Astrocyte of the spinal cord (primary cell): Measurements from ENCODE around the gene C1orf159.
"Not testable (repeated sequence)": the region's sequence is repeated elsewhere in the genome, so short reads cannot be mapped to it uniquely, and the experiment has no call there.

Experiments used
- DNase-seq: peaks from one replicate; pipeline ENCODE4 v3.0.0; 2011; ENCODE audit warnings: low read depth, low spot score
- H3K4me3 ChIP-seq: 2 replicates; pipeline ENCODE4 v1.5.1; 2011; ENCODE audit warnings: low read depth, mild to moderate bottlenecking, low read length, moderate library complexity
- in situ Hi-C: cut with HindIII; loops from 2 replicates; pipeline ENCODE4 v1.10.0; 2017; ENCODE audit warnings: low sequenced_read_pairs
- TF ChIP-seq, protein P1 (sequence below): IDR thresholded peaks from 2 replicates; pipeline ENCODE4 v1.5.1; 2012; ENCODE audit warnings: low read depth, mild to moderate bottlenecking, low read length, inconsistent platforms

C1orf159 gene

DNA sequence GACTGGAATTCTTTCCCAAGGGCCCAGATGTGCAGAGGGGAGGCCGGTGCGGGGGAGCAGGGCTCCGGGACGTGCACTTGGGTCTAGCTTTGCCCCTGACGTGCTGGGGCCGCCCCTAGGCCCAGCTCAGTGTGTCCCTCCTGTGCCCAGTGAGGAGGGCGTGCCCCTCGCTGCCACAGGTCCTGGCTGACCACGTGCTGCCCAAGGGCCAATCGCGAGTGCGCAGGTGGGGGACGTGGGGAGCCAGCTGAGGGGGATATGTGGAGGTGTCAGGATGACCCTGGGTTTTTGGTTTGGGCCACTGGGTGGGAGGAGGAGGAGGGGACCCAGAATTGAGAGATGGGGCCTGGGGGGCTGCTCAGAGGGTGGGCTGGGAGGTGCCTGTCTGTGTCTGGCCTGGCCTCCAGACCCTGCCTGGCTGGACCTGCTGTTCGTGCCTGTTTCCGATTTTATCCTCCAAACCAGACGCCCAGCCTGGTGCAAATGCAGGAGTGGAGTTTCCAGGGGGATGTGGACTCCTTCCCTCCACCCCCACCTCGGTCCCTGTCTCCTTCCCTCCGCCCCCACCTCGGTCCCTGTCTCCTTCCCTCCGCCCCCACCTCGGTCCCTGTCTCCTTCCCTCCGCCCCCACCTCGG is 35.6 kb downstream of the C1orf159 start:
- H3K4me3 ChIP-seq, result no peak overlapping the region
- TF ChIP-seq, protein P1, sequence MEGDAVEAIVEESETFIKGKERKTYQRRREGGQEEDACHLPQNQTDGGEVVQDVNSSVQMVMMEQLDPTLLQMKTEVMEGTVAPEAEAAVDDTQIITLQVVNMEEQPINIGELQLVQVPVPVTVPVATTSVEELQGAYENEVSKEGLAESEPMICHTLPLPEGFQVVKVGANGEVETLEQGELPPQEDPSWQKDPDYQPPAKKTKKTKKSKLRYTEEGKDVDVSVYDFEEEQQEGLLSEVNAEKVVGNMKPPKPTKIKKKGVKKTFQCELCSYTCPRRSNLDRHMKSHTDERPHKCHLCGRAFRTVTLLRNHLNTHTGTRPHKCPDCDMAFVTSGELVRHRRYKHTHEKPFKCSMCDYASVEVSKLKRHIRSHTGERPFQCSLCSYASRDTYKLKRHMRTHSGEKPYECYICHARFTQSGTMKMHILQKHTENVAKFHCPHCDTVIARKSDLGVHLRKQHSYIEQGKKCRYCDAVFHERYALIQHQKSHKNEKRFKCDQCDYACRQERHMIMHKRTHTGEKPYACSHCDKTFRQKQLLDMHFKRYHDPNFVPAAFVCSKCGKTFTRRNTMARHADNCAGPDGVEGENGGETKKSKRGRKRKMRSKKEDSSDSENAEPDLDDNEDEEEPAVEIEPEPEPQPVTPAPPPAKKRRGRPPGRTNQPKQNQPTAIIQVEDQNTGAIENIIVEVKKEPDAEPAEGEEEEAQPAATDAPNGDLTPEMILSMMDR, result no peak
- DNase-seq, result no peak
- in situ Hi-C loops, result no loop called here

DNA sequence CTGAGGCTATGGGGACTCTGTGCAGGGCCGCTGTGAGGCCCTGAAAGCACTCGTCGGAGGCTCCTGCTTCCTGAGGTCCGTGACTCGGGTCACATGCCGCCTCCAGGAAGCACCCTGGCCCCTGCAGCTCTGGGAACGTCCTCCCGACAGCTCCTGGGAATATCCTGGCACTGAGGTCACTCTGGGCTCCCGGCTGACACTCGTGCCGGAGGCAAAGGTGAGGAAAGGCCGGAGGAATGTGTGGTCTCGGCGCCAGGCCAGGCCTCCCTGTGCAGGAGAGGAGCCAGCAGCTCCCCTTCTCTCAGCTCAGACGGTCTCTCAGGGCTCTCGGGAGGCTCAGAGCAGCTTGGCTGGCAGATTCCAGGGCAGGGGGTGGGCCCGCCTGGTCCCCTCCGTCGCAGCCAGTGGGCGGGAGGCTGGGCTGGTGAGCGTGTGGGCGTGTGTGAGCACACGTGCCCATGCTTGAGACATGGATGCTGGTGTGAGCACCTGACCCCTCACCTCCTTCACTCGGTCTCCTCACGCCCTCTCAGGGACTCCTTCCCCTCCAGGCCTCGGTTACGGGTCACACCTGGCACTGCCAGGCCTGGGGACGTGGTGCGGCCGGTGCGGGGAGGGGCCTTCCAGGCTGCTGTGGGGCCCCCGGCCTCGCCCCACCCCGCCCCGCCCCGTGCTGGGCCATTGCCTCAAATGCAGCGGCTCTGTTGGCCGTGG is 36.3 kb downstream of the C1orf159 start:
- peak; percentile 70 for DNase-seq
- no peak overlapping the region for H3K4me3 ChIP-seq
- in situ Hi-C loops, result no loop called here
- TF ChIP-seq, protein P1, result no peak

DNA sequence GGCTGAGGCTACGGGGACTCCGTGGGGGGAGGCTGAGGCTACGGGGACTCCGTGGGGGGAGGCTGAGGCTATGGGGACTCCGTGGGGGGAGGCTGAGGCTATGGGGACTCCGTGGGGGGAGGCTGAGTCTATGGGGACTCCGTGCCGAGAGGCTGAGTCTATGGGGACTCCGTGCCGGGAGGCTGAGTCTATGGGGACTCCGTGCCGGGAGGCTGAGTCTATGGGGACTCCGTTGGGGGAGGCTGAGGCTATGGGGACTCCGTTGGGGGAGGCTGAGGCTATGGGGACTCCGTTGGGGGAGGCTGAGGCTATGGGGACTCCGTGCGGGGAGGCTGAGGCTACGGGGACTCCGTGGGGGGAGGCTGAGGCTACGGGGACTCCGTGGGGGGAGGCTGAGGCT is 38.5 kb downstream of the C1orf159 start:
- in situ Hi-C loops, DNase-seq, H3K4me3 ChIP-seq: not testable (repeated sequence)

DNA sequence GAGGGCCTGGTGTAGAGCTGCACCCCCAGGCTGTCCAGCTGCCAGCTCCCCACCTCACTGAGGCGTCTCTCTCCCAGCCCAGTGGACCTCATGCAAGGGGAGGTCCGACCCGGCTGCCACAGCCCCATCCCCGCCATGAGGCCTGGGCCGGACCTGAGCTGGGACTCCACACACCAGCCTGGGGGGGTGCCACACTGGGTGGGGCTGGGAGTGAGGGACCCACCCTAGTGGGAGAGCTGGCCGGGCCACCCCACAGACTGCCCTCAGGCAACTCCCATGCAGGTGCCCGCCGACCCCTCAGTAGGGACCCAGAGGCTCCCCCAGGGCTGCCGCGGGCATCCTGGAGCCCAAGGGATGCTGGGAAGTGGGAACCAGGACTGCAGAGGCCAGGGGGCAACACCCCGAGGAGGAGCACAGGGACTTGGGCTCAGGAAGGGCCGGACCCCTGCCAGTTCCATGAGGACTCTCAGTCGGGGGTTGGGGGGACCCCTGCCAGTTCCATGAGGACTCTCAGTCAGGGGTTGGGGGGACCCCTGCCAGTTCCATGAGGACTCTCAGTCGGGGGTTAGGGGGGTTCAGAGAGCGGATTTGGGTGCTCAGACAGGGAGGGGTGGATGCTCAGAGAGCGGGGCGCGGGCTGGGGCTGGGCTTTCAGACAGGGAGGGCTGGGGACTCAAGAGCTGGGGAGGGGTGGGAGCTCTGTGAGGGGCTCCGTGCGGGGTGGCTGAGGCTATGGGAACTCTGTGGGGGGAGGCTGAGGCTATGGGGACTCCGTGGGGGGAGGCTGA is 40.5 kb downstream of the C1orf159 start:
- in situ Hi-C loops, result no loop called here
- TF ChIP-seq, protein P1, result no peak
- no peak overlapping the region for H3K4me3 ChIP-seq
- DNase-seq, result no peak

DNA sequence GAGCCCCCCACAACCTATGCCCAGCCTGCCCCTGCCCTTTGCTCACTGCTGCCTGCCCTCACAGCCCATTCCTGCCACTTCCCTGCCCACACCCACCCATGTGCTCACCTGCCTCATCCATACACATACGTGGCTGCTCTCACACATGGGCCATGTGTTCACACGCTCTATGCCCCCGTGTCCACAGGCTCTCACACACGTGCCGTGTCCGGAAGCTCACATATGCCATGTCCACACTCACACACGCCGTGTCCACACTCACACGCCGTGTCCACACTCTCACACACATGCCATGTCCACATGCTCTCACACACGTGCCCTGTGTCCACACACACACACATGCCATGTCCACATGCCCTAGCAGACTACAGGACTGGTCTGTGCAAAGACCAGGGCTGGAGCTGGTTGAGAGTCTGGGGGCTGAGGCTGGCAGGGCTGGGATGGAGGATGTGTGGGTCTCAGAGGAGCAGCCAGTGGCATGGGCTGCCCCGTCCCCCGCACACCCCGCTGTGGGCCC is 41.2 kb downstream of the C1orf159 start:
- no peak for DNase-seq
- no peak overlapping the region for H3K4me3 ChIP-seq
- TF ChIP-seq, protein P1, result no peak
- in situ Hi-C loops, result no loop called here

DNA sequence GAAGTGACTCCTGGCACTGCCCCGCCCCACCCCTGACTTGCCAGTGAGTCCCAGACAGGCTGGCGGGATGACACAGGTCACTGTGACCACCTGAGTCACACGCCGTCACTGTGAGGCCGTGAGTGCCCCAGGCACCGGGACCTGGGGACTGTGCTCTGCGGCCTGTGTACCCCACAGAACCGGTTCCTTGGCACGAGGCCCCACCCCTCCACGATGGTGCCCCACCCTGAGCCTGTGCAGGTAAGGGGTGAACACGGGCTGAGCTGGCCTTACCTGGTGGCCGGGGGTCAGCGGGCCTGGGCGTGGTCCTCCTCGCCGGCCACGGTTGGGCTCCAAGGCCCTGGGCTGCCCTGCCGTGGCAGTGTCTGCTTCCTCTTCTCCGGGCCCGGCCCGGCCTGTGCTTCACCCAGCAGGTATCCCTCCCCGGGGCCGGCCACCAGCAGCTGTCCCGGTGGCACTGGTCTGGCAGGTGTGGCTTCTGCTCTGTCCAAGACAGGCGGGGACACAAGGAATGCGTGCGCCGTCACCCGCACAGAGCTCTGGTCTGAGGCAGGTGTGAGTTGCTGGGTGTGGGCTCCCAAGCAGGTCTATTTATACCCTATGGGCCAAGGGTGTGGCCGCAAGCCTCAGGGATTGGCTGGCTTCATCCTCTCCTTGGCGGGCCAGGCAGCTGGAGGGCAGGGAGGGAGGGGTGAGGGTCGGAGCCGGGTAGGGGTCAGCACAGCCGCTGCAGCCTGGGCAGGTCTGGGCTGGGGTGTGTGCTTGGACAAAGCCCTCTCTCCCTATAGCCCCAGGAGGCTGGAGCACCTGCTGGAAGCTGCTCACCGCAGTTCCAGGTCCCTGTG is 41.9 kb downstream of the C1orf159 start, which contains the start of gene RNF223:
Gene RNF223 (minus strand): TSS at position 564 of the 845 bp plus-strand sequence. CDS start 1,740 bp downstream, outside the sequence.
- DNase-seq, result no peak
- H3K4me3 ChIP-seq, result no peak within 1 kb of the TSS
- TF ChIP-seq, protein P1, result no peak
- in situ Hi-C loops, result no loop called here
